Fibroblast of lung (primary cell): ENCODE data around the gene KCND2.

ENCODE experiments used
- EZH2 ChIP-seq: IDR thresholded peaks from 2 replicates; pipeline ENCODE4 v1.5.1; 2012; ENCODE audit warnings: low read length, control low read depth, mild to moderate bottlenecking; ENCODE audit errors: missing control alignments
- TF ChIP-seq, protein P1 (sequence below), 2 donors: IDR thresholded peaks in 1 of 2; conservative IDR thresholded peaks in 1 of 2; 1 replicate in 1 of 2; 2 replicates in 1 of 2; pipeline ENCODE4 v1.5.1; 2011 to 2012; ENCODE audit warnings: low read length in 2 of 2, control low read depth in 1 of 2, inconsistent platforms in 1 of 2, low read depth in 1 of 2, mild to moderate bottlenecking in 1 of 2

DNA sequence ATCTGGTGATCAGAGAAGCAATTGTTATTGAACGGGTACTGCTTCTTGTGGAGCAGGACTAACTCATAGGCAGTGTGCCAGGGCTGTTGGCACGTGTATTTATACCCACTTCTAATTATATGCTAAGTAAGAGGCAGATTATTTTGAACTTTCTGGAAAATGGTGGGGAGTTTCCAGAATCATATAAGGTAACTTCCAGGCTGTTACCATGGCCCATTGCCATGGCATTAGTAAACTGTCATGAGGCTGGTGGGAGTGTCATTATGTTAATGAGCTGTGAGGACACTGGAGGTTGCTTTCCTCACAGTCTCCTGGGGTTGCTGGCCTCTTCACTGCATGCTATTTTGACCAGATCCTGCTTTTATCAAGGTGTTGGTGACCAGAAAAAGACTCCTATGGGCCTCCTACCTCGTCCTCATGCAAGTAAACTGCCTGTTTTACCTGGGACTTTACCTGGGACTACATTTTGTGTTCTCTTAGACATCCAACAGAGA is 122.6 kb downstream of the KCND2 start:
- TF ChIP-seq EZH2 = no peak
- TF ChIP-seq, protein P1, sequence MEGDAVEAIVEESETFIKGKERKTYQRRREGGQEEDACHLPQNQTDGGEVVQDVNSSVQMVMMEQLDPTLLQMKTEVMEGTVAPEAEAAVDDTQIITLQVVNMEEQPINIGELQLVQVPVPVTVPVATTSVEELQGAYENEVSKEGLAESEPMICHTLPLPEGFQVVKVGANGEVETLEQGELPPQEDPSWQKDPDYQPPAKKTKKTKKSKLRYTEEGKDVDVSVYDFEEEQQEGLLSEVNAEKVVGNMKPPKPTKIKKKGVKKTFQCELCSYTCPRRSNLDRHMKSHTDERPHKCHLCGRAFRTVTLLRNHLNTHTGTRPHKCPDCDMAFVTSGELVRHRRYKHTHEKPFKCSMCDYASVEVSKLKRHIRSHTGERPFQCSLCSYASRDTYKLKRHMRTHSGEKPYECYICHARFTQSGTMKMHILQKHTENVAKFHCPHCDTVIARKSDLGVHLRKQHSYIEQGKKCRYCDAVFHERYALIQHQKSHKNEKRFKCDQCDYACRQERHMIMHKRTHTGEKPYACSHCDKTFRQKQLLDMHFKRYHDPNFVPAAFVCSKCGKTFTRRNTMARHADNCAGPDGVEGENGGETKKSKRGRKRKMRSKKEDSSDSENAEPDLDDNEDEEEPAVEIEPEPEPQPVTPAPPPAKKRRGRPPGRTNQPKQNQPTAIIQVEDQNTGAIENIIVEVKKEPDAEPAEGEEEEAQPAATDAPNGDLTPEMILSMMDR (conservative IDR thresholded peaks at IDR 0.05 in 1 of 2, IDR thresholded peaks at IDR 0.05 in 1 of 2; ENCODE audit: low read depth in 1 of 2, low read length in 2 of 2) = no peak
